Ascending aorta (tissue), 2 donors: ENCODE measurements around the gene RHOG. TPM values are rescaled to one million over a fixed set of nuclear protein-coding genes. Genes with fewer than 3 reads are reported as not detected.

ENCODE experiments used
- DNase-seq, 2 donors: peaks; one replicate each; pipeline ENCODE4 v3.0.0-alpha.2; 2019; ENCODE audit warnings: low spot score in 2 of 2
- H3K27ac ChIP-seq, 2 donors: fragments of 200-600 bp; sonication (generic); one replicate each; pipeline ENCODE4 v1.5.1; 2016 to 2017; ENCODE audit warnings: mild to moderate bottlenecking in 1 of 2
- H3K27me3 ChIP-seq: fragments of 200-600 bp; sonication (generic); one replicate; pipeline ENCODE4 v1.5.1; 2017
- H3K36me3 ChIP-seq, 2 donors: fragments of 200-600 bp; sonication (generic); one replicate each; pipeline ENCODE4 v1.5.1; 2016
- H3K4me1 ChIP-seq, 2 donors: fragments of 200-600 bp; sonication (generic); one replicate each; pipeline ENCODE4 v1.5.1; 2016 to 2017; ENCODE audit warnings: mild to moderate bottlenecking in 1 of 2
- H3K4me3 ChIP-seq, 2 donors: fragments of 200-600 bp; sonication (generic); one replicate each; pipeline ENCODE4 v1.5.1; 2016 to 2017; ENCODE audit warnings: mild to moderate bottlenecking in 1 of 2
- H3K9me3 ChIP-seq, 2 donors: fragments of 200-600 bp; sonication (generic); one replicate each; pipeline ENCODE4 v1.5.1; 2016
- CTCF ChIP-seq, 3 experiments: fragments of 200-600 bp in 2 of 3; fragments of 450-650 bp in 1 of 3; sonication (generic) in 2 of 3; IDR thresholded peaks; one replicate each; pipeline ENCODE4 v1.5.1; 2016 to 2019; ENCODE audit warnings: antibody characterized with exemption in 3 of 3, mild to moderate bottlenecking in 1 of 3, moderate library complexity in 1 of 3
- intact Hi-C: fragments of 100-400 bp; cut with DNase I; formaldehyde crosslinking; loops from one replicate; pipeline ENCODE4 v1.15.1; 2023
- total RNA-seq: library from RNA; depleted of rRNA; stranded (reverse); fragments of >200 nt; gene quantifications from one replicate; pipeline ENCODE4 v1.1.0, GENCODE V29; 2016

The RHOG gene
- total RNA-seq, 1 donor from 2014 or later = 60.7 TPM

DNA sequence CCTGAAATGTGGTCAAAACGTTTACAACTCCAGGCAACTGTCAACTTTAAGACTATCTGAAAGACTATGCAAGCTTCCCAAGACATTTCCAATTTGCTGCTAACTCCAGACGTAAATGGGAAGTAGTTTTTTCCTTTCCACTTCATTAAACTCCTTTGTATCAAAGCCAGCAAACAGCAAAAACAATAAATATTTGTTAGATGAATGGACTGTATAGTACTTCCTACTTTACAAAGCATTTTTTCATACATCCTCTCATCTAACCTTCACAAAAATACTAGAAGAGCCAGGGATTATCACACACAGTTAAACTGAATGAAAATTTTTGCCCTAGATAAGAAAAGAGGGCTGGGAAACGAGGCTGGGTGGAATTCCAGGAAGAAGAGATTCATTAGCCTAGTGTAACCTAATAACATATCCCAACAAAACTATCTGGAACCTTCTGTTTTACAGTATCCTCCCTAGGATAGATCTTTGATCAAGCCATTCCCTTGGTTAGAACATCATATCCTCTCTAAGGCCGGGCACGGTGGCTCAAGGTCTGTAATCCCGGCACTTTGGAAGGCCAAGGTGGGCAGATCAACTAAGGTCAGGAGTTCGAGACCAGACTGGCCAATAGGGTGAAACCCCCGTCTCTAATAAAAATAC, 53.9 kb downstream of the RHOG start:
- Histone ChIP-seq H3K27ac (peak overlapping the region in 1 of 2 donors; percentile 18), H3K9me3 (no peaks in the 10 kb centered on the region), H3K36me3 (peaks cover 0 to 6% of the 10 kb centered on the region in 2 donors), H3K4me1 (peaks cover 0 to 6% of the 10 kb centered on the region in 2 donors), H3K27me3 (no peaks in the 10 kb centered on the region), H3K4me3 (no peak overlapping the region)
- TF ChIP-seq CTCF (IDR thresholded peaks at IDR 0.05) = no peak
- intact Hi-C loops = no loop called here
- DNase-seq = no peak

- no peak overlapping the region for H3K4me3 ChIP-seq
- DNase-seq = no peak
- H3K27me3 ChIP-seq = no peaks in the 10 kb centered on the region
- intact Hi-C loops = no loop called here
- peaks cover 0 to 9% of the 10 kb centered on the region in 2 donors for H3K4me1 ChIP-seq
- peaks cover 16 to 28% of the 10 kb centered on the region in 2 donors for H3K36me3 ChIP-seq
- H3K27ac ChIP-seq = no peak overlapping the region
- no peak for TF ChIP-seq CTCF (IDR thresholded peaks at IDR 0.05)
- no peaks in the 10 kb centered on the region for H3K9me3 ChIP-seq
Observed at GRCh38 chr11:3783611-3784010, 57.1 kb downstream of the RHOG start.

- no peak for TF ChIP-seq CTCF (IDR thresholded peaks at IDR 0.05)
- DNase-seq = no peak
Observed at GRCh38 chr11:3782963-3783362, 57.8 kb downstream of the RHOG start.

DNA sequence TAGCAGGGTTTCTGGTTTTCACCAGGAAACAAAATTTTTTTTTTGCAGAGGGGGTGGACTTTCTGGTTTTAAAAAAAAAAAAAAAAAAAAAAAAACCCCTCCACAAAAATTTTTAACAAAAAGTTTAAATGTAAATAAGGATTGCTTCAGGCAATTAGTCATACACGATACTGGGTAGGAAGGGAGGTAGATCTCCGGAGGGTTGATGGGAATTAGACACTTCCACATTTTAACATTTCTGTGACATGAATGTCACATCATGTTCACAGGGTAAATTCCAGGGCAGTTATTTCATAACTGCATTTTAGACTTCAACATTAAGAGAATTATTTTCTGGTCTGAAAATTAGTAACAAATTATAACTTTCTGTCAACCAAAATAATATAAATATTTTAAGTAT, 59.3 kb downstream of the RHOG start:
- Histone ChIP-seq H3K27me3 (no peaks in the 10 kb centered on the region), H3K36me3 (peaks cover 33 to 49% of the 10 kb centered on the region in 2 donors), H3K27ac (peak overlapping the region in 1 of 2 donors; percentile 50), H3K9me3 (no peaks in the 10 kb centered on the region), H3K4me1 (peaks cover 0 to 9% of the 10 kb centered on the region in 2 donors), H3K4me3 (no peak overlapping the region)
- no peak for DNase-seq
- TF ChIP-seq CTCF (IDR thresholded peaks at IDR 0.05) = no peak
- intact Hi-C loops = no loop called here

More at GRCh38 chr11:3782963-3783362, 57.8 kb downstream of the RHOG start:
- Histone ChIP-seq H3K9me3 (no peaks in the 10 kb centered on the region), H3K36me3 (peaks cover 22 to 34% of the 10 kb centered on the region in 2 donors), H3K4me1 (peaks cover 0 to 9% of the 10 kb centered on the region in 2 donors), H3K27ac (peak overlapping the region in 1 of 2 donors; percentile 16), H3K4me3 (no peak overlapping the region), H3K27me3 (no peaks in the 10 kb centered on the region)
- intact Hi-C loops = no loop called here

Other genes starting within 250 kb of the RHOG start
- not detected for gene ART5, start 199.0 kb downstream of the RHOG start, total RNA-seq
- gene ART1, start 195.8 kb downstream of the RHOG start, total RNA-seq = 5.6 TPM
- not detected for gene CHRNA10, start 169.6 kb downstream of the RHOG start, total RNA-seq
- 36.3 TPM for gene NUP98, start 43.4 kb downstream of the RHOG start, total RNA-seq
- gene PGAP2, start 32.4 kb downstream of the RHOG start, total RNA-seq = 7.1 TPM
- 48.1 TPM for gene STIM1, start 14.7 kb upstream of the RHOG start, total RNA-seq